SK-N-SH (cell line): Measurements from ENCODE around the gene C16orf92. TPM values are rescaled to one million over a fixed set of nuclear protein-coding genes. Genes with fewer than 3 reads are reported as not detected.

Experiments used
- CTCF ChIA-PET: fragments of 300-600, 350-600 bp; formaldehyde crosslinking; extraction: SDS; loops from one replicate; lab custom pipeline; 2021; lab: Yijun Ruan, JAX
- POLR2A ChIA-PET: fragments of 350-600 bp; sonication (Branson Sonifier 250); formaldehyde crosslinking; extraction: SDS; loops from one replicate; lab custom pipeline; 2020; ENCODE audit warnings: antibody characterized with exemption, inconsistent platforms; lab: Yijun Ruan, JAX
- DNase-seq: peaks from one replicate; pipeline ENCODE4 v3.0.0; 2012
- H2AFZ ChIP-seq: fragments of 200-600 bp; sonication (generic); 2 replicates; pipeline ENCODE4 v1.8.1; 2016; ENCODE audit warnings: antibody characterized with exemption, mild to moderate bottlenecking, low read depth
- H3F3A ChIP-seq: fragments of 200-600 bp; sonication (generic); replicated peaks from 2 replicates; pipeline ENCODE3; 2016; ENCODE audit warnings: antibody characterized with exemption, mild to moderate bottlenecking; ENCODE audit not compliant: insufficient read depth
- H3K27ac ChIP-seq, 2 experiments: fragments of 200-500 bp in 1 of 2; fragments of 200-600 bp in 1 of 2; sonication (Bioruptor generic) in 1 of 2; sonication (generic), shearing (Covaris generic) in 1 of 2; 2 replicates each; pipeline versions ENCODE4 v1.5.1 to v1.6.1; 2014 to 2016; ENCODE audit warnings: low read depth in 2 of 2, inconsistent platforms in 1 of 2, low read length in 1 of 2, mild to moderate bottlenecking in 1 of 2, mixed read lengths in 1 of 2
- H3K27me3 ChIP-seq: fragments of 200-600 bp; sonication (generic), shearing (Covaris generic); 2 replicates; pipeline ENCODE4 v1.6.1; 2016; ENCODE audit warnings: mixed run types; ENCODE audit not compliant: insufficient read depth
- H3K36me3 ChIP-seq, 2 experiments: fragments of 200-500 bp in 1 of 2; fragments of 200-600 bp in 1 of 2; sonication (Bioruptor generic) in 1 of 2; sonication (generic) in 1 of 2; replicated peaks in 1 of 2; 2 replicates each; pipeline versions ENCODE3 to v1.5.1; 2014 to 2016; ENCODE audit warnings: low read length in 1 of 2, mild to moderate bottlenecking in 1 of 2; ENCODE audit not compliant: insufficient read depth in 2 of 2, control insufficient read depth in 1 of 2
- H3K4me1 ChIP-seq, 2 experiments: fragments of 200-500 bp in 1 of 2; fragments of 200-600 bp in 1 of 2; sonication (Bioruptor generic) in 1 of 2; sonication (generic), shearing (Covaris generic) in 1 of 2; 2 replicates each; pipeline versions ENCODE4 v1.5.1 to v1.6.1; 2014 to 2016; ENCODE audit warnings: low read depth in 1 of 2, low read length in 1 of 2, mixed run types in 1 of 2; ENCODE audit not compliant: insufficient read depth in 2 of 2, control insufficient read depth in 1 of 2
- H3K4me2 ChIP-seq: fragments of 200-600 bp; sonication (generic), shearing (Covaris generic); 2 replicates; pipeline ENCODE4 v1.6.1; 2017; ENCODE audit warnings: mixed run types
- H3K4me3 ChIP-seq, 2 experiments: fragments of 200-500 bp in 1 of 2; fragments of 200-600 bp in 1 of 2; sonication (Bioruptor generic) in 1 of 2; sonication (generic), shearing (Covaris generic) in 1 of 2; 2 replicates each; pipeline versions ENCODE4 v1.5.1 to v1.8.1; 2014 to 2016; ENCODE audit warnings: low read depth in 2 of 2, inconsistent platforms in 1 of 2, low read length in 1 of 2, mild to moderate bottlenecking in 1 of 2, mixed read lengths in 1 of 2, moderate library complexity in 1 of 2
- H3K79me2 ChIP-seq: fragments of 200-600 bp; sonication (generic); 2 replicates; pipeline ENCODE4 v1.8.1; 2017; ENCODE audit warnings: mild to moderate bottlenecking; ENCODE audit not compliant: insufficient read depth
- H3K9ac ChIP-seq: fragments of 200-600 bp; sonication (generic); 2 replicates; pipeline ENCODE4 v1.6.1; 2017; ENCODE audit warnings: mixed run types
- H3K9me2 ChIP-seq: fragments of 200-600 bp; sonication (generic); 2 replicates; pipeline ENCODE4 v1.6.1; 2017; ENCODE audit warnings: mixed run types
- H3K9me3 ChIP-seq: fragments of 200-600 bp; sonication (generic); 2 replicates; pipeline ENCODE4 v1.6.1; 2017; ENCODE audit warnings: mixed run types, mild to moderate bottlenecking, moderate library complexity
- H4K20me1 ChIP-seq: fragments of 200-600 bp; sonication (generic); 2 replicates; pipeline ENCODE4 v1.6.1; 2017; ENCODE audit warnings: mild to moderate bottlenecking, mixed run types; ENCODE audit not compliant: insufficient read depth
- CHD2 ChIP-seq: fragments of 150-350 bp; IDR thresholded peaks from 2 replicates; pipeline ENCODE4 v1.6.1; 2018; ENCODE audit warnings: low read length; ENCODE audit not compliant: partially characterized antibody
- CTCF ChIP-seq: fragments of 200-600 bp; sonication (generic); IDR thresholded peaks from 2 replicates; pipeline ENCODE4 v1.6.1; 2017; ENCODE audit warnings: antibody characterized with exemption, mild to moderate bottlenecking, moderate library complexity
- ELF1 ChIP-seq: IDR thresholded peaks from 2 replicates; pipeline ENCODE4 v1.4.0; 2012
- EP300 ChIP-seq, 2 experiments: IDR thresholded peaks; 2 replicates each; pipeline versions ENCODE4 v1.4.0 to v1.6.1; 2012; ENCODE audit warnings: borderline replicate concordance in 1 of 2, low read depth in 1 of 2, low read length in 1 of 2
- EZH2phosphoT487 ChIP-seq: fragments of 200-600 bp; sonication (generic); IDR thresholded peaks from 2 replicates; pipeline ENCODE4 v1.6.1; 2017; ENCODE audit warnings: low read depth, mixed run types, mild to moderate bottlenecking, antibody characterized with exemption, moderate library complexity, borderline replicate concordance
- GABPA ChIP-seq: IDR thresholded peaks from 2 replicates; pipeline ENCODE4 v1.4.0; 2012; ENCODE audit warnings: low read depth, mild to moderate bottlenecking
- GATA2 ChIP-seq: sonication (generic); formaldehyde crosslinking; IDR thresholded peaks from 2 replicates; pipeline ENCODE4 v1.5.0; 2020; ENCODE audit warnings: mild to moderate bottlenecking, missing genetic modification reagents
- IRF3 ChIP-seq: fragments of 150-350 bp; IDR thresholded peaks from 2 replicates; pipeline ENCODE4 v1.6.1; 2016; ENCODE audit warnings: mild to moderate bottlenecking, low read depth, low read length
- JUND ChIP-seq: IDR thresholded peaks from 2 replicates; pipeline ENCODE4 v1.4.0; 2012
- MEF2A ChIP-seq: IDR thresholded peaks from 2 replicates; pipeline ENCODE4 v1.4.0; 2012; ENCODE audit warnings: low read depth, borderline replicate concordance
- MXI1 ChIP-seq: IDR thresholded peaks from 2 replicates; pipeline ENCODE4 v1.6.1; 2012; ENCODE audit warnings: mild to moderate bottlenecking, low read depth, low read length, improper control_type of control experiment
- NRF1 ChIP-seq: IDR thresholded peaks from 2 replicates; pipeline ENCODE4 v1.6.1; 2012; ENCODE audit warnings: low read depth, mild to moderate bottlenecking, low read length
- PBX3 ChIP-seq: IDR thresholded peaks from 2 replicates; pipeline ENCODE4; 2012
- POLR2AphosphoS5 ChIP-seq: IDR thresholded peaks from 2 replicates; pipeline ENCODE4 v1.6.1; 2012; ENCODE audit warnings: low read depth, low read length
- RAD21 ChIP-seq: IDR thresholded peaks from 2 replicates; pipeline ENCODE4 v1.6.1; 2012; ENCODE audit warnings: mild to moderate bottlenecking, low read length
- RCOR1 ChIP-seq: fragments of 150-350 bp; IDR thresholded peaks from 2 replicates; pipeline ENCODE4 v1.6.1; 2017; ENCODE audit warnings: antibody characterized with exemption, low read length
- RFX5 ChIP-seq: IDR thresholded peaks from 2 replicates; pipeline ENCODE4 v1.6.1; 2012; ENCODE audit warnings: mild to moderate bottlenecking, improper control_type of control experiment, low read length
- RXRA ChIP-seq: IDR thresholded peaks from 2 replicates; pipeline ENCODE4 v1.4.0; 2012; ENCODE audit warnings: low read depth, mild to moderate bottlenecking, borderline replicate concordance
- SIN3A ChIP-seq: IDR thresholded peaks from 2 replicates; pipeline ENCODE4 v1.6.1; 2012; ENCODE audit warnings: low read depth, mild to moderate bottlenecking, low read length, moderate library complexity, borderline replicate concordance
- SMC3 ChIP-seq: IDR thresholded peaks from 2 replicates; pipeline ENCODE4 v1.6.1; 2012; ENCODE audit warnings: low read depth, low read length, improper control_type of control experiment
- TAF1 ChIP-seq: IDR thresholded peaks from 2 replicates; pipeline ENCODE4 v1.6.1; 2012; ENCODE audit warnings: low read depth, mild to moderate bottlenecking, low read length, moderate library complexity, borderline replicate concordance
- TCF12 ChIP-seq: IDR thresholded peaks from 2 replicates; pipeline ENCODE4 v1.4.0; 2012
- TEAD4 ChIP-seq: IDR thresholded peaks from 2 replicates; pipeline ENCODE4 v1.4.0; 2012; ENCODE audit warnings: mild to moderate bottlenecking, borderline replicate concordance; ENCODE audit not compliant: insufficient read depth
- WGBS: methylation state at CpG from one replicate; pipeline ENCODE4 v1.1.6; 2017; ENCODE audit warnings: low lambda C conversion rate; 5-methylcytosine and 5-hydroxymethylcytosine counted together
- polyA plus RNA-seq, 3 experiments: library from polyadenylated mRNA; depleted of rRNA; stranded (reverse); fragments of >200 nt; gene quantifications; 2 replicates each; pipeline ENCODE4 v1.2.3, GENCODE V29; 2012
- TF ChIP-seq, protein P1 (sequence below): IDR thresholded peaks from 2 replicates; pipeline ENCODE4 v1.4.0; 2012; ENCODE audit warnings: low read depth, borderline replicate concordance
- TF ChIP-seq, protein P2 (sequence below): fragments of 150-350 bp; IDR thresholded peaks from 2 replicates; pipeline ENCODE4 v1.6.1; 2017; ENCODE audit warnings: antibody characterized with exemption, low read length, low read depth, borderline replicate concordance
- TF ChIP-seq, protein P3 (sequence below): IDR thresholded peaks from 2 replicates; pipeline ENCODE4 v1.4.0; 2012; ENCODE audit warnings: low read depth

Gene C16orf92
- polyA plus RNA-seq, 1 of the 3 experiments (the other 2 are of a cell fraction): not detected

DNA sequence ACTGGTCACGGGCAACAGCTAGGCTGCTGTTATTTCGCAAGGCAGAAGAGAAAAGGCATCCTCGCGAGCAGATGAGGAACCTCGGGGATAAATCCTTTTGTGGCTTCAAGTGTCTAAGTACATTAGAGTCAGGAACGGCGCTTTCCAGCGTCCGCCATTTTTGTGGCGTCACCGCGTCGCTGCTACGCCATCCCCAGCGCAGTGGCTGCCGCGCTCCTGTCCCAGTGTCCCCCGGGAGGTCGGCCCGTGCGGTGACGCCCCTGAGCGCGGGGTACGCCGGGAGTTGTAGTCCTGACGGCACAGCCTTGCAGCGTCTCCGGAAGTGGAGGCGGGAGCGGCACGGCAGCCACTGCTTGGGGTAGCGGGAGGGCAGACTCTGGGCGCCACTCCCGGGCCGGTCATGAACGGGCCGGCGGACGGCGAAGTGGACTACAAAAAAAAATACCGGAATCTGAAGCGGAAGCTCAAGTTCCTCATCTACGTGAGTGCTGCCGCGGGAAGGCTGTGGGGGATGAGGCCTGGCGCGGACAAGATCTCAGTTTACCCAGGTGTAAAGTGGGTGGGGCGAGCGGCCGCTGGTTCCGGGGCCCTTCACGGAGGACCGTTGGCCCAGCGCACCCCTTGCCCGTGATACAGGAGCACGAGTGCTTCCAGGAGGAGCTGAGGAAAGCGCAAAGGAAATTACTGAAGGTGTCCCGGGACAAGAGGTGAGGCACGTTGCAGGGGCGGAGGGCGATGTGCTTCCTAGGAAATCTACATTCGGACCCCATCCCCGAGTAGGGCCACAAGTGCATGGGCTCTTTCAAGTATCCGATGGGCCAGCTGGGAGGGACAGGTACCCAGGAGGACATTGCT is 26.9 kb upstream of the C16orf92 start, which contains the start of gene INO80E:
Gene INO80E, plus strand, starts transcription at position 331 of the 855 bp plus-strand sequence. Its CDS starts 70 bp downstream, at position 401.
- Histone ChIP-seq H3K9ac (peak within 1 kb of the TSS; percentile 90), H3K27ac (peak within 1 kb of the TSS; percentile 94), H3K36me3 (peaks cover 5 to 30% of the 10 kb centered on the region in 2 experiments), H3K9me3 (no peaks in the 10 kb centered on the region), H3K4me3 (peak within 1 kb of the TSS; percentile 87 to 92), H2AFZ (peak within 1 kb of the TSS; percentile 97), H3K27me3 (no peaks in the 10 kb centered on the region), H3K4me2 (peak within 1 kb of the TSS; percentile 99), H3K4me1 (peaks cover 0 to 14% of the 10 kb centered on the region in 2 experiments; a peak in 1 of 4 replicates), H4K20me1 (no peaks in the 10 kb centered on the region), H3F3A (peaks cover 10% of the 10 kb centered on the region), H3K9me2 (no peaks in the 10 kb centered on the region), H3K79me2 (peaks cover 19% of the 10 kb centered on the region; the same call in 1 of the 2 replicates)
- POLR2A ChIA-PET: interaction anchor here (0.8 to 1.3 kb wide), 5 partner anchors 10 to 98 kb away, joined by 3 to 4 read pairs (median 3); partner anchors contain the start of genes SEZ6L2 and TAOK2
- WGBS: under 1% methylated on average over 44 of the region's 65 CpGs
- CTCF ChIA-PET: interaction anchor here (0.8 to 2.8 kb wide), 5 partner anchors 10 to 206 kb away, joined by 4 to 11 read pairs (median 4); partner anchors contain the start of genes DOC2A, KIF22 and TLCD3B
- peak; percentile 99 for DNase-seq
- no peak for TF ChIP-seq RAD21
- TF ChIP-seq CTCF: no peak
- TF ChIP-seq GATA2 (CRISPR knock-in tag): no peak
- peak; percentile 5; the same call in 1 of the 2 replicates for TF ChIP-seq RCOR1
- TF ChIP-seq POLR2AphosphoS5: peak; percentile 61
- TF ChIP-seq PBX3: no peak
- TF ChIP-seq, protein P1, sequence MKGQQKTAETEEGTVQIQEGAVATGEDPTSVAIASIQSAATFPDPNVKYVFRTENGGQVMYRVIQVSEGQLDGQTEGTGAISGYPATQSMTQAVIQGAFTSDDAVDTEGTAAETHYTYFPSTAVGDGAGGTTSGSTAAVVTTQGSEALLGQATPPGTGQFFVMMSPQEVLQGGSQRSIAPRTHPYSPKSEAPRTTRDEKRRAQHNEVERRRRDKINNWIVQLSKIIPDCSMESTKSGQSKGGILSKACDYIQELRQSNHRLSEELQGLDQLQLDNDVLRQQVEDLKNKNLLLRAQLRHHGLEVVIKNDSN: no peak
- peak; percentile 91 for TF ChIP-seq ELF1
- TF ChIP-seq SMC3: no peak
- TF ChIP-seq MXI1: peak; percentile 15; the same call in 1 of the 2 replicates
- no peak for TF ChIP-seq EP300 (IDR thresholded peaks at IDR 0.05; ENCODE audit: borderline replicate concordance in 1 of 2, low read depth in 1 of 2, low read length in 1 of 2)
- no peak; the same call in 1 of the 2 replicates for TF ChIP-seq SIN3A
- no peak for TF ChIP-seq JUND
- TF ChIP-seq EZH2phosphoT487: no peak
- TF ChIP-seq, protein P2, sequence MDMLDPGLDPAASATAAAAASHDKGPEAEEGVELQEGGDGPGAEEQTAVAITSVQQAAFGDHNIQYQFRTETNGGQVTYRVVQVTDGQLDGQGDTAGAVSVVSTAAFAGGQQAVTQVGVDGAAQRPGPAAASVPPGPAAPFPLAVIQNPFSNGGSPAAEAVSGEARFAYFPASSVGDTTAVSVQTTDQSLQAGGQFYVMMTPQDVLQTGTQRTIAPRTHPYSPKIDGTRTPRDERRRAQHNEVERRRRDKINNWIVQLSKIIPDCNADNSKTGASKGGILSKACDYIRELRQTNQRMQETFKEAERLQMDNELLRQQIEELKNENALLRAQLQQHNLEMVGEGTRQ: no peak; the same call in 1 of the 2 replicates
- no peak for TF ChIP-seq RXRA
- TF ChIP-seq TEAD4: no peak
- TF ChIP-seq TCF12: 0 out of 2 replicates have a peak, but pooled peaks have one; percentile 4
- TF ChIP-seq CHD2: peak; percentile 65
- TF ChIP-seq RFX5: no peak
- peak; percentile 75 for TF ChIP-seq GABPA
- peak; percentile 81; the same call in 1 of the 2 replicates for TF ChIP-seq TAF1
- peak; percentile 65 for TF ChIP-seq NRF1
- TF ChIP-seq, protein P3, sequence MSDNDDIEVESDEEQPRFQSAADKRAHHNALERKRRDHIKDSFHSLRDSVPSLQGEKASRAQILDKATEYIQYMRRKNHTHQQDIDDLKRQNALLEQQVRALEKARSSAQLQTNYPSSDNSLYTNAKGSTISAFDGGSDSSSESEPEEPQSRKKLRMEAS: 0 out of 2 replicates have a peak, but pooled peaks have one; percentile 64
- no peak for TF ChIP-seq IRF3
- TF ChIP-seq MEF2A: no peak
